CD4-positive, alpha-beta T cell treated with Interleukin-10 for 1 hour (primary cell): ENCODE results near the gene AHRR.
"Not testable (repeated sequence)": the region's sequence is repeated elsewhere in the genome, so short reads cannot be mapped to it uniquely, and the experiment has no call there.

Source experiments
- DNase-seq: peaks from one replicate; pipeline ENCODE4 v3.0.0-alpha.2; 2020

Gene AHRR

GRCh38 chr5:306011-306805 lies 15.3 kb upstream of the AHRR start:
- DNase-seq = no peak

GRCh38 chr5:307306-307705 lies 14.2 kb upstream of the AHRR start:
- DNase-seq = no peak

DNA sequence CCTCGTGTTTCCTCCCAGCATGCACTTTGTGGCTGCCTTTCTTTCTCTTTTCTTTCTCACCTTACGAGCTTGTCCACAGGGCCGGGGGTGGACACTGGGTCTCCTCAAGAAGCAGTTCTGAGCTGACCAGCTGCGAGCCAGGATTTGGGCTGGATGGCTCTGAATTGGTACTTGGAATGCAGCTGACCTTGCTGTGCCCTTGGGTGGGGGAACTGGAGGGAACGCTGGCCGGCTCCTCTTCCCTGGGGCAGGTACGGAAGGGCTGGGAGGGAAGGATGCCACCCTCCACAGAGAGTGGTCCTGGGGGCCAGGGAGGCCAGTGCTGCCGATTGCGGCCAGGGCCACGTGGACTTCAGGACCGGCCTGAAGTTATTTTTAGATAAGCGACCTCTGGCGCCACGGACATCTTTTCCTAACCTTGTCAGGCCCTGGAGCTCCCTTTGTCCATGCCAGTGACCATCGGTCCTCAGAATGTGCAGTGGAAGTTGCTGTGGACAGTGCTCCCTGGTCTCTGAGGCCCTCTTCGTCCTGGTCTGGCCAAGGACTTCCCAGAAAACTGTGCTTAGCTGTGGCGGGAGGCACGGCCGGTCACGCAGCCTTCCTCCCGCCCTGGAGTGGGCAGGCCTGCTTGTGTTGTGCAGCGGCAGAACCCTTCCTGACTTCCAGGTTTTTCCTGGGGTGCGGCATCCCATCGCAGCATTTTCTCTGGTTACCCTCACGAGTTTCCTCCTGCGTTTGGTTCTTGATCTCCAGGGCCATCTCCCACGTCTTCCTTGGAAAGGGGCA lies 13.5 kb upstream of the AHRR start:
- DNase-seq = no peak

DNA sequence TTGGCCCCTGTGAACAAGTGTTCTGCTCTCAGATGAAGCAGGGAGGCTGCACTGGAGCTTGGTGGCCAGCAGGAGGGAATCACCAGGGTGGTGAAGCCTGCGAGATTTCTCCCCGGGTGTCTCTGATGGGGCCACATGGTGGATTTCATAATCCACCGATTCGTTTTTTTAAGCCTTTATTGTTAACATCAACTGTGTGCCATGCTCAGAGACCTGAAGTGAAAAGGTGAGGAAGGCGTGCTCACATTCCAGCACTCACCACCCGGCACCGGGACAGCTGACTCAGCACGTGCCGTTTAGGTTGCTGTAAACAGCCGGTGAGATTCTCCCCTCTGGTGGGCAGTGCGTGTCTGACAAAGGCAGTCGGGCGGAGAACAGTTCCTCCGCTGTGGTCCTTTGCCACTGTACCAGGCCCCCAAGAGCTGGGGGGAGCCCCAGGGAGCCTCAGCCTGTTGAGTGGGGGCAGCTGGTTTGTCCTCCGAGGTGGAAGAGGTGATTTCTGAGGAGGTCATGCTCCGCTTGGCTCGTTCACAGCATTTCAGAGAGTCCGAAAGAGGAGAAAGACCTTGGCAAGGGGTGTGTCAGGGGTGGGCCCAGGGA lies 12.7 kb upstream of the AHRR start:
- no peak for DNase-seq

GRCh38 chr5:309831-310230 lies 11.7 kb upstream of the AHRR start:
- DNase-seq = not testable (repeated sequence)

DNA sequence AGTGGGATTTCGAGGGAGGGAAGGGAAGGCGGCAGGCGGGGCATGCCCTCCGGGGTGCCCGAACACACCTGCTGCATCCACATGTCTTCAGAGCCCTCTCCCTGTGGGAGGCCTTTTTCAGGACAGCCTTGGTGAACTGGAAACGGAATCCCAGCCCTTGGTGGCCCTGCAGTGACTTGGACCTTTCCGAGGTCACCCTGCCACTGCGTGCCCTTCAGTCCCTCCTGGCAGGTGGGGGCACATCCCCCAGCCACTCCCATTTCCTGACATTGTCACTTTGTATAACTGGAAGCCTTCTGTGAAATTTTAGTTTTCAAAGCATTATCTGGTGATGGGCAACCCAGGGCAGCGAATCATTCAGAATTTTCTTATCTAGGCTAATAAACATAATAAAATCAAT lies 11.0 kb upstream of the AHRR start:
- no peak for DNase-seq

GRCh38 chr5:310941-311434 lies 10.5 kb upstream of the AHRR start:
- DNase-seq = no peak

DNA sequence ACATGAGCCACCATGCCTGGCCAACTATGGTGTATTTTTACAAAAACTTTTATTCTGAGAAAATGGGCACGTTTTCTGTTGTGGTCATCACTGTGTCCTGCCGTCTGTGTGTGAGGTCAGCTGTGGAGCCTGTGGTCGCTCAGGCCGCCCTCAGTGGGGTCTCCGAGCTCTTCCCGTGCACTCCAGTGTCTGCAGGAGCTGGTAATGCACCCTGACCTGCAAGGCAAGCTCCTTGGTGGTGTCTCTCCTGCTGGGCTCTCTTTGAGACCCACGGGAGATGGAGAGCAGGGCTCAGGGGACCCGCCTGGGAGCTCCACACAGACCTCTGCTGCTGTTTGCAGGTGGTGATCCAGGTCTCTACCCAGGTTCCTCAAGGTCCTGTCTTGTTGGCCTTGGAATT lies 9.6 kb upstream of the AHRR start:
- DNase-seq = no peak

DNA sequence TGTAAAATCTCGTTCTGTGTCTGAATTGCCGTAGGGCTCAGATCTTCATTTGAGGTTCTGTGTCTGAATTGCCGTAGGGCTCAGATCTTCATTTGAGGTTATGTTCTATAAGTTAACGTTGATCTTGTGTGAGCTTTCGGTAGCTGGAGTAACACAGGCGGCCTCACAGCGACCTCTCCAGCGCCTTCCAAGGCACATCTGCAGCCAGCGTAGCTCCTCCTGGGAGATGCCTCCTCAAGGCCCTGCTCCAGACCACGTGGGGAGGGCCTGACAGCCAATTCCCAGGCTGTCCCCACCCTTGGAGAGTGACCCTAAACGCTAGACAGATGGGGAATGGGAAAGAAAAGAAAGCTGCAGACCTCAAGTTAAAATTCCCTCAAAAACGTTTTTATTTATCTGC lies 8.7 kb upstream of the AHRR start:
- no peak for DNase-seq

GRCh38 chr5:313265-313664 lies 8.2 kb upstream of the AHRR start:
- DNase-seq = no peak

DNA sequence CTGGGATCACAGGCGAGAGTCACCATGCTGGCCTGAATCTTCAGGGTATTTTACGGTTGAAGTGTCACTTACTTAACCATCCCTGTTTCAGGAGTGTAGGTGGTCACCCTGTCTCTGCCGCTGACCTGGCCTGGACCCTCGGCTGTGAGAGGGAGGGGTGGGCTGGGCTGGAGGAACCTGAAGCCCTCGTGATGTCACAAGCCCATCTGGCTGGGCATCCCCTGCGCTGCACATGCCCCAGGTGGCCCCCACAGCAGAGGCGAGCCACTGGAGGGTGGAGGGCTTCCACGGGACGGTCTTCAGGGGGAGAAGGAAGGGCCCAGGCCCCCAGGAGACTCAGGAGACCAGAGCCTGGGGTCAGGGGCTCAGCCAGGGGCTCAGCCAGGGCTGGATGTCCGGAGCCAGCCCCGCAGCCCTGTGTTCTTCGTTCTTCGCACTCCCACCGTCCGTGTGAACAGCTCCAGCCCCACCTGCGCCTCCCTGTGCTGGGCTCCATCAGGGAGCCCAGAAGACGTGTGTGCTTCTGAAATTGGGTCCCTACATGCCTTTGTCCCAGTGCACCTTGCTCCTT lies 7.6 kb upstream of the AHRR start:
- no peak for DNase-seq

- DNase-seq = no peak
Observed at GRCh38 chr5:314676-315487, 6.6 kb upstream of the AHRR start.

DNA sequence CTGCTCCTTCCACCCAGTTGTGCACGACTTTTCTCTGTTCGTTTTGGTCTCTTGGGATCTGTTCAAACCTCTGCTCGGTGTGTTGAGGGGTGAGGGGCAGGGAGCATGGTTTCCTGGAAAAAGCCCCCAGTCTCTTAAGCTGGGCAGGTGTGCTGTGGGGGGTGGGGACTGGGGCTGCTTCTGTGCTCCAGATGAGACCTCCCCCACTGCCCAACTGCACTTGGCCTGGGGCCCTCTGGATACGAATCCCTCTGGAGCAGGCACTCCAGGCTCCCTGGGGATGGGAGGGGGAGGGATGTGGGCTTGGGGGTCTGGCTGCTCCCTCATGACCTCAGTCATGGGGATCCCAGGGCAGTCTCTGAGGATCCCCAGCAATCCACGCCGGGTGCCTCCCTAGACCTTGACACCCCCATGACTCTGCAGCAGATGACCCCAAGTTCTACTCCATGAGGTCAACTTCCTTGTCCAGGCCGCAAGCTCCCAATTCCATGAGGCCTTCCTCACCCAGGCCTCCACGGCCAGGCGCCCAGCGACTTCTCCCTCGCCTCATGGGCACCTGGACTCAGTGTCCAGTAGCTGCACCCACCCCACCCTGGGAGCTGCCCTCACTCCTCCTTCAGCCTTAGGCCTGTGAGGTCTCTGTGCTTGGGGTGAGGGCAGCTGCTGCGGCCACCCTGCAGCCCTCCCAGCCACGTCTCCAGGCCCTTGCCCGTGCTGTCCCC lies 5.9 kb upstream of the AHRR start:
- DNase-seq = no peak

GRCh38 chr5:316210-317085 lies 5.1 kb upstream of the AHRR start:
- no peak for DNase-seq

DNA sequence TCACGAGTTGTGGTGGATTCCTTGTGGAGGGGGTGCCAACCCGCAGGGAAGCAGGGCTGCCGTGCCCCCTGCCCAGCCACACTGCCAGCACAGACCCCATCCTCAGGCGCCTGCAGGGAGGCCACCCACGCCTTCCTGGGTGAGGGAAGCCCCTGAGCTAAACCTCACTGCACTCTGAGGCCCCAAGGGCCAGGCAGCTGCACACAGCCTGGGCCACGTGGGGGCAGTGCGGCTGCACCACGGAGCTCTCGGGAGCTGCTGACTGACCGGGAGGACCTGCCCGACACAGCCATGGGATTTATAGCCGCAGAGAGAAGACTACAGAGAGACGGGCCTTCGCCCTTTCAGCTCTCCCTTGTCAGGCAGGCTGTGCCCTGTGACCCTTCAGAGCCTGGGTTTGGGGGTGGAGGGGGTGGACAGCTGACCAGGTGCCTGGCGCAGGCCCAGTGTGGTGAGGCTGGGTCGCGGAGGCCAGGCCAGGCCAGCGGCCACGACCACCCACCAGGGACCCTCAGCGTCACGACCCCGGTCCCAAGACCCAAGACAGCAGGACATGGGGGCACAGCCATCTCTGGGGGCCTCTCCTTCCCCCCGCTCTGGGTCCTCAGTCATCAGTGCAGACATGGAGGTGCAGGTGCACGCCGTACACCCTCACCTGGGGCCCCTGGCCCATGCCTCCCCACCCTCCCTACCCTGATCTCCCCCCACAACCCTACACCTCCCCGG lies 4.3 kb upstream of the AHRR start:
- DNase-seq = peak; percentile 23

- no peak for DNase-seq
Observed at GRCh38 chr5:318341-318897, 3.1 kb upstream of the AHRR start.

GRCh38 chr5:318931-319601 lies 2.4 kb upstream of the AHRR start:
- no peak for DNase-seq

- no peak for DNase-seq
Observed at GRCh38 chr5:320524-321229, 837 bp upstream of the AHRR start.
